HepG2 (cell line): ENCODE data around the gene FRAS1. TPM values are rescaled to one million over a fixed set of nuclear protein-coding genes. Genes with fewer than 3 reads are reported as not detected.

Source experiments
- ATAC-seq: fragments of 200-7000 bp; cut with Tn5 transposase; 3 replicates; pipeline ENCODE4 v1.9.1; 2020; ENCODE audit warnings: mild to moderate bottlenecking, moderate library complexity
- BruUV-seq: library from RNA; stranded (reverse); fragments of 400-500 nt; replicated peaks from 2 replicates; lab custom pipeline; 2021; lab: Mats Ljungman, UMichigan
- CTCF ChIA-PET: fragments of 300-600 bp; formaldehyde crosslinking; extraction: SDS; loops from one replicate; lab custom pipeline; 2021; ENCODE audit warnings: low total read pairs, inconsistent platforms, low intra/inter-chr PET ratio; lab: Yijun Ruan, JAX
- POLR2A ChIA-PET: fragments of 350-600 bp; sonication (Branson Sonifier 250); formaldehyde crosslinking; loops from one replicate; lab custom pipeline; 2020; ENCODE audit warnings: antibody characterized with exemption, inconsistent platforms; lab: Yijun Ruan, JAX
- DNase-seq: peaks from one replicate; pipeline ENCODE4 v3.0.0-alpha.2; 2015; ENCODE audit warnings: low spot score
- FAIRE-seq: peaks from 3 replicates; lab custom pipeline; 2011; peaks lifted over from hg19 to GRCh38; lab: Jason Lieb, UNC
- H2AFZ ChIP-seq: one replicate; pipeline ENCODE4 v1.6.1; 2011; ENCODE audit warnings: low read length, inconsistent platforms
- H3K27ac ChIP-seq: fragments of 300-600 bp; 3 replicates; pipeline ENCODE4 v1.8.0; 2011; ENCODE audit warnings: mixed run types, mild to moderate bottlenecking, mixed read lengths, low read length, inconsistent platforms; ENCODE audit not compliant: insufficient read depth; ENCODE audit errors: extremely low read length
- H3K27me3 ChIP-seq, 2 experiments: fragments of 200-600 bp in 1 of 2; 2 replicates in 1 of 2; 3 replicates in 1 of 2; pipeline versions ENCODE4 v1.6.0 to v1.8.0; 2011; ENCODE audit warnings: low read length in 2 of 2, mild to moderate bottlenecking in 2 of 2, moderate library complexity in 2 of 2, inconsistent platforms in 1 of 2; ENCODE audit not compliant: insufficient read depth in 2 of 2, control insufficient read depth in 1 of 2
- H3K36me3 ChIP-seq, 2 experiments: fragments of 200-600 bp in 1 of 2; replicated peaks in 1 of 2; 2 replicates in 1 of 2; 3 replicates in 1 of 2; pipeline versions ENCODE4 v1.5.1 to v1.8.0; 2011; ENCODE audit warnings: low read length in 2 of 2, inconsistent platforms in 1 of 2; ENCODE audit not compliant: insufficient read depth in 2 of 2, control insufficient read depth in 1 of 2
- H3K4me1 ChIP-seq: 2 replicates; pipeline ENCODE4 v1.5.1; 2012; ENCODE audit warnings: low read length, inconsistent platforms; ENCODE audit not compliant: insufficient read depth
- H3K4me2 ChIP-seq: 2 replicates; pipeline ENCODE4 v1.6.0; 2011; ENCODE audit warnings: low read depth, low read length, inconsistent platforms
- H3K4me3 ChIP-seq, 3 experiments: fragments of 200-600 bp in 1 of 3; sonication (generic), shearing (Covaris generic) in 1 of 3; replicated peaks in 1 of 3; 2 replicates each; pipeline ENCODE4 v1.5.1; 2011 to 2016; ENCODE audit warnings: low read length in 3 of 3, inconsistent platforms in 2 of 3, low read depth in 2 of 3, mild to moderate bottlenecking in 2 of 3, control low read depth in 1 of 3, mixed read lengths in 1 of 3; ENCODE audit not compliant: insufficient read depth in 1 of 3
- H3K79me2 ChIP-seq: one replicate; pipeline ENCODE4 v1.6.1; 2011; ENCODE audit warnings: low read length, inconsistent platforms; ENCODE audit not compliant: insufficient read depth
- H3K9ac ChIP-seq: 2 replicates; pipeline ENCODE4 v1.6.0; 2011; ENCODE audit warnings: mild to moderate bottlenecking, low read depth, low read length, inconsistent platforms; ENCODE audit not compliant: insufficient read depth
- H3K9me3 ChIP-seq: 2 replicates; pipeline ENCODE4 v1.5.1; 2012; ENCODE audit warnings: mild to moderate bottlenecking, low read length
- H4K20me1 ChIP-seq: 2 replicates; pipeline ENCODE4 v1.6.0; 2011; ENCODE audit warnings: inconsistent platforms, mild to moderate bottlenecking, low read length, moderate library complexity; ENCODE audit not compliant: insufficient read depth
- IRF2 ChIP-seq: IDR thresholded peaks from 2 replicates; pipeline ENCODE4 v1.6.1; 2018; ENCODE audit warnings: missing genetic modification reagents, missing compliant biosample characterization
- KDM2A ChIP-seq: sonication (generic); formaldehyde crosslinking; IDR thresholded peaks from 2 replicates; pipeline ENCODE4 v1.4.0; 2020; ENCODE audit warnings: low read depth, missing genetic modification reagents, borderline replicate concordance
- SKI ChIP-seq: fragments of 450-650 bp; IDR thresholded peaks from one replicate; pipeline ENCODE4 v1.6.1; 2018; ENCODE audit warnings: mild to moderate bottlenecking; ENCODE audit not compliant: partially characterized antibody
- STAT6 ChIP-seq: sonication (generic); formaldehyde crosslinking; IDR thresholded peaks from 2 replicates; pipeline ENCODE4 v1.4.0; 2020; ENCODE audit warnings: missing genetic modification reagents, mild to moderate bottlenecking, borderline replicate concordance
- ZBTB4 ChIP-seq: sonication (generic); formaldehyde crosslinking; IDR thresholded peaks from 2 replicates; pipeline ENCODE4 v1.4.0; 2020; ENCODE audit warnings: missing genetic modification reagents, mild to moderate bottlenecking, borderline replicate concordance
- ZNF446 ChIP-seq: sonication (generic); formaldehyde crosslinking; IDR thresholded peaks from 2 replicates; pipeline ENCODE4 v1.5.0; 2020; ENCODE audit warnings: mild to moderate bottlenecking, missing genetic modification reagents
- ZNF670 ChIP-seq: sonication (generic); formaldehyde crosslinking; IDR thresholded peaks from 2 replicates; pipeline ENCODE4 v1.8.0; 2022; ENCODE audit warnings: mild to moderate bottlenecking, missing genetic modification reagents, borderline replicate concordance
- ZNF724P ChIP-seq: sonication (generic); formaldehyde crosslinking; IDR thresholded peaks from 2 replicates; pipeline ENCODE4 v1.8.0; 2022; ENCODE audit warnings: missing genetic modification reagents, borderline replicate concordance
- ZSCAN5A ChIP-seq: sonication (generic); formaldehyde crosslinking; IDR thresholded peaks from 2 replicates; pipeline ENCODE4 v1.8.0; 2022; ENCODE audit warnings: mild to moderate bottlenecking, missing genetic modification reagents, borderline replicate concordance
- WGBS: methylation state at CpG from one replicate; pipeline ENCODE4 v1.1.6; 2017; ENCODE audit warnings: low lambda C conversion rate; 5-methylcytosine and 5-hydroxymethylcytosine counted together
- in situ Hi-C: cut with HindIII; loops from 2 replicates; pipeline ENCODE4 v1.10.0; 2017; ENCODE audit warnings: low pct_unique_long_range_greater_than_20kb; ENCODE audit not compliant: extremely low pct_ligation_motif_present
- intact Hi-C: fragments of 100-400 bp; cut with micrococcal nuclease; formaldehyde crosslinking; loops from one replicate; pipeline ENCODE4 v1.10.0; 2022; ENCODE audit not compliant: unreplicated experiment
- polyA plus RNA-seq, 8 experiments: library from polyadenylated mRNA; depleted of rRNA in 3 of 8; stranded (reverse) in 7 of 8; unstranded in 1 of 8; fragments of >200 nt; fragmentation: Illumina TruSeq in 4 of 8; extraction: Trizol in 4 of 8; gene quantifications; 2 replicates each; pipeline versions ENCODE4 v1.2.1 to v1.2.3, GENCODE V29; 2011 to 2016; ENCODE audit warnings: low read depth in 4 of 8, missing spikeins in 1 of 8, mixed read lengths in 1 of 8; ENCODE audit not compliant: insufficient read depth in 1 of 8
- total RNA-seq, 5 experiments: library from RNA; depleted of rRNA; stranded (reverse); fragments of >200 nt; fragmentation: Illumina TruSeq; extraction: Trizol; gene quantifications; 2 replicates each; pipeline ENCODE4 v1.2.3, GENCODE V29; 2016; ENCODE audit warnings: low read depth in 1 of 5
- TF ChIP-seq, protein P1 (sequence below): sonication (generic); formaldehyde crosslinking; IDR thresholded peaks from 2 replicates; pipeline ENCODE4 v1.4.0; 2020; ENCODE audit warnings: missing genetic modification reagents
- TF ChIP-seq, protein P2 (sequence below): sonication (generic); formaldehyde crosslinking; IDR thresholded peaks from 2 replicates; pipeline ENCODE4 v1.8.0; 2022; ENCODE audit warnings: missing genetic modification reagents, mild to moderate bottlenecking, inconsistent platforms, borderline replicate concordance

Gene FRAS1
- total and polyA plus RNA-seq, 2 of the 13 experiments (the other 11 are each of a cell fraction or from before 2014, with no cell fraction given), result 22.5 to 31.6 TPM

- no peak for TF ChIP-seq ZSCAN5A
- no peak for TF ChIP-seq STAT6
- TF ChIP-seq ZNF724P (CRISPR knock-in tag), result no peak
These were observed 11.4 kb downstream of the FRAS1 start (continued) for GRCh38 chr4:78068481-78068880.

- Histone ChIP-seq H3K9me3 (no peaks in the 10 kb centered on the region), H3K27me3 (no peaks in the 10 kb centered on the region), H3K27ac (no peak overlapping the region), H3K79me2 (peaks cover 28% of the 10 kb centered on the region), H2AFZ (no peak overlapping the region), H3K36me3 (peaks cover 8 to 43% of the 10 kb centered on the region in 2 experiments), H4K20me1 (no peaks in the 10 kb centered on the region)
- CTCF ChIA-PET, result no interaction called here
- 86% methylated on average over 4 of the region's 4 CpGs for WGBS
- intact Hi-C loops (no loop called here), in situ Hi-C loops (no loop called here)
- no peak for DNase-seq
- TF ChIP-seq IRF2 (no peak), ZNF446 (no peak), KDM2A (CRISPR knock-in tag) (no peak), SKI (no peak), ZNF670 (no peak), ZBTB4 (CRISPR knock-in tag) (no peak)
- TF ChIP-seq, protein P1, sequence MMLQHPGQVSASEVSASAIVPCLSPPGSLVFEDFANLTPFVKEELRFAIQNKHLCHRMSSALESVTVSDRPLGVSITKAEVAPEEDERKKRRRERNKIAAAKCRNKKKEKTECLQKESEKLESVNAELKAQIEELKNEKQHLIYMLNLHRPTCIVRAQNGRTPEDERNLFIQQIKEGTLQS (CRISPR knock-in tag), result no peak
- TF ChIP-seq, protein P2, sequence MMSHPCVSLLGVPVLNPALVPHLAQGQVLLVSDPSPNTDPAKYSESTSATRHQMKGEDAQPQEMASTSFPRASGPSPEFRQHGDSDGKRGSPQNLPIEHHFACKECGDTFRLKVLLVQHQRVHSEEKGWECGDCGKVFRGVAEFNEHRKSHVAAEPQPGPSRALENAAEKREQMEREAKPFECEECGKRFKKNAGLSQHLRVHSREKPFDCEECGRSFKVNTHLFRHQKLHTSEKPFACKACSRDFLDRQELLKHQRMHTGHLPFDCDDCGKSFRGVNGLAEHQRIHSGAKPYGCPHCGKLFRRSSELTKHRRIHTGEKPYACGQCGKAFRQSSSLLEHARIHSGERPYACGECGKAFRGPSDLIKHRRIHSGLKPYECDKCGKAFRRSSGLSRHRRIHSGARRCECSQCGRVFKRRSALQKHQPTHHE (CRISPR knock-in tag), result no peak
- TF ChIP-seq, all 625 proteins: peak for 0
- H3K4me2 ChIP-seq, result no peak overlapping the region
- BruUV-seq, result no TSS peak
- no peak overlapping the region for H3K9ac ChIP-seq
- no peak overlapping the region for H3K4me3 ChIP-seq
- FAIRE-seq (no peak), ATAC-seq (no peak)
- POLR2A ChIA-PET, result no interaction called here
- peaks cover 26% of the 10 kb centered on the region for H3K4me1 ChIP-seq
These were observed 12.2 kb downstream of the FRAS1 start for GRCh38 chr4:78069319-78069718.
